Measurements from ENCODE around the gene CREBBP. TPM values are rescaled to one million over a fixed set of nuclear protein-coding genes. Genes with fewer than 3 reads are reported as not detected.

CREBBP gene
- total and polyA plus RNA-seq, 2 donors (not counting 3 experiments of a cell fraction or from before 2014, with no cell fraction given): 13.8 to 72.7 TPM

- ChIA-PET POLR2A (no interaction called here), CTCF (no interaction called here)
- Histone ChIP-seq H3K9me1 (replicated peaks; ENCODE audit: control insufficient read depth, extremely low read depth, insufficient read depth, low read length) (peaks cover 2% of the 10 kb centered on the region), H3K4me1 (ENCODE audit: control insufficient read depth, extremely low read depth, insufficient read depth, low read length) (peaks cover 5% of the 10 kb centered on the region), H3K27ac (ENCODE audit: insufficient read depth, low read depth, low read length) (no peak overlapping the region), H3K27me3 (ENCODE audit: control insufficient read depth in 2 of 2, insufficient read depth in 2 of 2, low read length in 2 of 2) (no peaks in the 10 kb centered on the region), H3K9ac (replicated peaks; ENCODE audit: extremely low read depth, insufficient read depth, low read length) (no peak overlapping the region), H3K9me3 (replicated peaks; ENCODE audit: control insufficient read depth, insufficient read depth, low read length) (no peaks in the 10 kb centered on the region), H2AFZ (ENCODE audit: low read depth, low read length) (no peak overlapping the region), H3K79me2 (ENCODE audit: control insufficient read depth, insufficient read depth, low read length) (peaks cover 80% of the 10 kb centered on the region), H4K20me1 (replicated peaks; ENCODE audit: control insufficient read depth, extremely low read depth, insufficient read depth, low read length) (peaks cover 36% of the 10 kb centered on the region), H3K36me3 (ENCODE audit: control insufficient read depth in 2 of 2, extremely low read depth in 1 of 2, insufficient read depth in 2 of 2, low read length in 2 of 2) (no peaks in the 10 kb centered on the region), H3K4me2 (ENCODE audit: insufficient read depth, low read length) (no peak overlapping the region), H3K4me3 (replicated peaks in 1 of 3; ENCODE audit: insufficient read depth in 1 of 3, low read depth in 1 of 3, low read length in 3 of 3) (no peak overlapping the region)
- FAIRE-seq (no peak), DNase-seq (ENCODE audit: low read depth, low spot score) (no peak)
- intact Hi-C loops (cut with micrococcal nuclease) (no loop called here), dilution Hi-C loops (cut with MboI; ENCODE audit: extremely low pct_ligation_motif_present, low sequenced_read_pairs) (no loop called here)
- BruUV-seq (replicated peaks): no TSS peak
- TF ChIP-seq JUN (IDR thresholded peaks at IDR 0.05; ENCODE audit: borderline replicate concordance, insufficient read depth, insufficient read length, low read depth) (no peak), MAX (IDR thresholded peaks at IDR 0.05; ENCODE audit: insufficient read depth, insufficient read length) (no peak), CTCF (IDR thresholded peaks at IDR 0.05; ENCODE audit: extremely low read depth in 1 of 2, insufficient read depth in 1 of 2, low read depth in 1 of 2, low read length in 2 of 2) (no peak), FOS (IDR thresholded peaks at IDR 0.05; ENCODE audit: borderline replicate concordance, insufficient read depth, low read length) (no peak), POLR2A (IDR thresholded peaks at IDR 0.05; ENCODE audit: low read depth, low read length) (no peak), EZH2 (IDR thresholded peaks at IDR 0.05; ENCODE audit: borderline replicate concordance, low read depth, low read length, severe bottlenecking) (no peak), GATA2 (IDR thresholded peaks at IDR 0.05; ENCODE audit: insufficient read depth, insufficient read length, low read depth, low read length) (no peak), POLR2AphosphoS5 (IDR thresholded peaks at IDR 0.05; ENCODE audit: insufficient read depth, low read depth, low read length) (no peak), MYC (IDR thresholded peaks at IDR 0.05; ENCODE audit: low read depth, low read length) (no peak)
These were observed 50.6 kb downstream of the CREBBP start for GRCh38 chr16:3829631-3830536.

Data from endothelial cell of umbilical vein (primary cell).